ENCODE measurements around the gene EEF1A2.

Gene EEF1A2

GRCh38 chr20:63525185-63525584 is 26.3 kb upstream of the EEF1A2 start:
- Histone ChIP-seq H3K4me1 (ENCODE audit: control insufficient read depth, low read depth, low read length) (no peaks in the 10 kb centered on the region), H3K4ac (ENCODE audit: low read depth, low read length) (no peak overlapping the region), H3K27me3 (ENCODE audit: insufficient read depth, low read length, poor library complexity) (no peaks in the 10 kb centered on the region), H3K4me2 (ENCODE audit: low read length) (no peak overlapping the region), H2BK5ac (ENCODE audit: low read length) (no peak overlapping the region), H2AK5ac (ENCODE audit: low read length) (no peak overlapping the region), H3K9ac (ENCODE audit: low read length) (no peak overlapping the region), H3K27ac (ENCODE audit: low read depth, low read length) (no peak overlapping the region), H3K79me1 (ENCODE audit: low read length) (peaks cover 12% of the 10 kb centered on the region), H2BK15ac (replicated peaks; ENCODE audit: low read depth) (no peak overlapping the region), H4K5ac (ENCODE audit: low read length) (no peak overlapping the region), H3K4me3 (ENCODE audit: low read length) (no peak overlapping the region), H3K79me2 (ENCODE audit: control insufficient read depth, insufficient read depth, low read length) (peaks cover 4% of the 10 kb centered on the region), H4K8ac (ENCODE audit: low read depth, low read length) (no peak overlapping the region), H3K23ac (ENCODE audit: low read length) (no peak overlapping the region), H2BK120ac (ENCODE audit: low read depth, low read length) (no peak overlapping the region), H3K36me3 (ENCODE audit: control insufficient read depth, insufficient read depth, low read length) (no peaks in the 10 kb centered on the region), H3K18ac (ENCODE audit: low read length) (no peak overlapping the region), H3K56ac (ENCODE audit: low read length) (no peak overlapping the region)
- no CpG with 5 or more reads among the region's 3 CpGs for WGBS (ENCODE audit: extremely low coverage, insufficient coverage, low lambda C conversion rate)
- no peak for DNase-seq

- Histone ChIP-seq H3K4me2 (ENCODE audit: low read length) (no peak overlapping the region), H3K79me2 (ENCODE audit: control insufficient read depth, insufficient read depth, low read length) (peaks cover 4% of the 10 kb centered on the region), H3K18ac (ENCODE audit: low read length) (no peak overlapping the region), H4K5ac (ENCODE audit: low read length) (no peak overlapping the region), H3K27ac (ENCODE audit: low read depth, low read length) (no peak overlapping the region), H3K79me1 (ENCODE audit: low read length) (peaks cover 12% of the 10 kb centered on the region), H2BK120ac (ENCODE audit: low read depth, low read length) (no peak overlapping the region), H4K8ac (ENCODE audit: low read depth, low read length) (no peak overlapping the region), H3K4me3 (ENCODE audit: low read length) (no peak overlapping the region), H3K9ac (ENCODE audit: low read length) (no peak overlapping the region), H3K36me3 (ENCODE audit: control insufficient read depth, insufficient read depth, low read length) (no peaks in the 10 kb centered on the region), H3K4ac (ENCODE audit: low read depth, low read length) (no peak overlapping the region), H2AK5ac (ENCODE audit: low read length) (no peak overlapping the region), H2BK15ac (replicated peaks; ENCODE audit: low read depth) (no peak overlapping the region), H3K56ac (ENCODE audit: low read length) (no peak overlapping the region), H3K27me3 (ENCODE audit: insufficient read depth, low read length, poor library complexity) (no peaks in the 10 kb centered on the region), H3K23ac (ENCODE audit: low read length) (no peak overlapping the region), H2BK5ac (ENCODE audit: low read length) (no peak overlapping the region), H3K4me1 (ENCODE audit: control insufficient read depth, low read depth, low read length) (no peaks in the 10 kb centered on the region)
- no CpG with 5 or more reads among the region's 11 CpGs for WGBS (ENCODE audit: extremely low coverage, insufficient coverage, low lambda C conversion rate)
- no peak for DNase-seq
Measured at GRCh38 chr20:63522981-63523611, 24.2 kb upstream of the EEF1A2 start.

- no peak overlapping the region for H3K4me2 ChIP-seq (ENCODE audit: low read length)
- H2BK120ac ChIP-seq (ENCODE audit: low read depth, low read length): no peak overlapping the region
- H2AK5ac ChIP-seq (ENCODE audit: low read length): no peak overlapping the region
- H3K4ac ChIP-seq (ENCODE audit: low read depth, low read length): no peak overlapping the region
- peaks cover 4% of the 10 kb centered on the region for H3K79me2 ChIP-seq (ENCODE audit: control insufficient read depth, insufficient read depth, low read length)
- WGBS (ENCODE audit: extremely low coverage, insufficient coverage, low lambda C conversion rate): no CpG with 5 or more reads among the region's 13 CpGs
- H3K18ac ChIP-seq (ENCODE audit: low read length): no peak overlapping the region
- H3K9ac ChIP-seq (ENCODE audit: low read length): peak overlapping the region; percentile 6
- no peak overlapping the region for H3K4me3 ChIP-seq (ENCODE audit: low read length)
- no peak overlapping the region for H4K5ac ChIP-seq (ENCODE audit: low read length)
- no peak overlapping the region for H2BK15ac ChIP-seq (replicated peaks; ENCODE audit: low read depth)
- H3K36me3 ChIP-seq (ENCODE audit: control insufficient read depth, insufficient read depth, low read length): no peaks in the 10 kb centered on the region
- no peak overlapping the region for H3K23ac ChIP-seq (ENCODE audit: low read length)
- H3K56ac ChIP-seq (ENCODE audit: low read length): no peak overlapping the region
- H3K27ac ChIP-seq (ENCODE audit: low read depth, low read length): no peak overlapping the region
- H4K8ac ChIP-seq (ENCODE audit: low read depth, low read length): no peak overlapping the region
- no peaks in the 10 kb centered on the region for H3K4me1 ChIP-seq (ENCODE audit: control insufficient read depth, low read depth, low read length)
- peaks cover 12% of the 10 kb centered on the region for H3K79me1 ChIP-seq (ENCODE audit: low read length)
- H3K27me3 ChIP-seq (ENCODE audit: insufficient read depth, low read length, poor library complexity): no peaks in the 10 kb centered on the region
- no peak for DNase-seq
- no peak overlapping the region for H2BK5ac ChIP-seq (ENCODE audit: low read length)
Measured at GRCh38 chr20:63522091-63522868, 23.4 kb upstream of the EEF1A2 start.

- no peak for DNase-seq
- no peak overlapping the region for H3K23ac ChIP-seq (ENCODE audit: low read length)
- WGBS (ENCODE audit: extremely low coverage, insufficient coverage, low lambda C conversion rate): no CpG with 5 or more reads among the region's 23 CpGs
Measured at GRCh38 chr20:63521602-63522001, 22.7 kb upstream of the EEF1A2 start.

GRCh38 chr20:63520934-63521601 is 22.2 kb upstream of the EEF1A2 start:
- Histone ChIP-seq H2BK120ac (ENCODE audit: low read depth, low read length) (no peak overlapping the region), H3K23ac (ENCODE audit: low read length) (no peak overlapping the region), H3K27me3 (ENCODE audit: insufficient read depth, low read length, poor library complexity) (no peaks in the 10 kb centered on the region), H3K56ac (ENCODE audit: low read length) (peak overlapping the region; percentile 95), H3K4me2 (ENCODE audit: low read length) (peak overlapping the region; percentile 96), H3K18ac (ENCODE audit: low read length) (peak overlapping the region; percentile 62), H4K8ac (ENCODE audit: low read depth, low read length) (no peak overlapping the region), H3K4me1 (ENCODE audit: control insufficient read depth, low read depth, low read length) (no peaks in the 10 kb centered on the region), H3K79me1 (ENCODE audit: low read length) (peaks cover 12% of the 10 kb centered on the region), H3K36me3 (ENCODE audit: control insufficient read depth, insufficient read depth, low read length) (no peaks in the 10 kb centered on the region), H3K4ac (ENCODE audit: low read depth, low read length) (peak overlapping the region; percentile 1), H4K5ac (ENCODE audit: low read length) (no peak overlapping the region), H3K4me3 (ENCODE audit: low read length) (peak overlapping the region; percentile 82), H2AK5ac (ENCODE audit: low read length) (no peak overlapping the region), H3K79me2 (ENCODE audit: control insufficient read depth, insufficient read depth, low read length) (peaks cover 4% of the 10 kb centered on the region), H3K9ac (ENCODE audit: low read length) (peak overlapping the region; percentile 97), H2BK15ac (replicated peaks; ENCODE audit: low read depth) (no peak overlapping the region), H2BK5ac (ENCODE audit: low read length) (no peak overlapping the region), H3K27ac (ENCODE audit: low read depth, low read length) (no peak overlapping the region)
- no CpG with 5 or more reads among the region's 68 CpGs for WGBS (ENCODE audit: extremely low coverage, insufficient coverage, low lambda C conversion rate)
- peak; percentile 73 for DNase-seq

More at GRCh38 chr20:63521602-63522001, 22.7 kb upstream of the EEF1A2 start:
- H3K56ac ChIP-seq (ENCODE audit: low read length): peak overlapping the region; percentile 95
- H3K4ac ChIP-seq (ENCODE audit: low read depth, low read length): no peak overlapping the region
- peaks cover 12% of the 10 kb centered on the region for H3K79me1 ChIP-seq (ENCODE audit: low read length)
- no peak overlapping the region for H2BK15ac ChIP-seq (replicated peaks; ENCODE audit: low read depth)
- peak overlapping the region; percentile 96 for H3K4me2 ChIP-seq (ENCODE audit: low read length)
- H2AK5ac ChIP-seq (ENCODE audit: low read length): no peak overlapping the region
- no peak overlapping the region for H4K8ac ChIP-seq (ENCODE audit: low read depth, low read length)
- no peaks in the 10 kb centered on the region for H3K36me3 ChIP-seq (ENCODE audit: control insufficient read depth, insufficient read depth, low read length)
- peaks cover 4% of the 10 kb centered on the region for H3K79me2 ChIP-seq (ENCODE audit: control insufficient read depth, insufficient read depth, low read length)
- H2BK120ac ChIP-seq (ENCODE audit: low read depth, low read length): no peak overlapping the region
- H2BK5ac ChIP-seq (ENCODE audit: low read length): no peak overlapping the region
- H3K27ac ChIP-seq (ENCODE audit: low read depth, low read length): no peak overlapping the region
- H4K5ac ChIP-seq (ENCODE audit: low read length): no peak overlapping the region
- no peaks in the 10 kb centered on the region for H3K4me1 ChIP-seq (ENCODE audit: control insufficient read depth, low read depth, low read length)
- H3K18ac ChIP-seq (ENCODE audit: low read length): peak overlapping the region; percentile 8
- H3K4me3 ChIP-seq (ENCODE audit: low read length): peak overlapping the region; percentile 82
- H3K9ac ChIP-seq (ENCODE audit: low read length): peak overlapping the region; percentile 97
- H3K27me3 ChIP-seq (ENCODE audit: insufficient read depth, low read length, poor library complexity): no peaks in the 10 kb centered on the region
